Hepatocyte (in vitro differentiated cells): ENCODE data around the gene VASP. TPM values are rescaled to one million over a fixed set of nuclear protein-coding genes. Genes with fewer than 3 reads are reported as not detected.

Experiments used
- DNase-seq: peaks from one replicate; pipeline ENCODE4 v3.0.0-alpha.2; 2016; ENCODE audit warnings: low spot score
- H2AFZ ChIP-seq: fragments of 200-600 bp; sonication (generic); 2 replicates; pipeline ENCODE4 v1.6.0; 2016; ENCODE audit warnings: antibody characterized with exemption, mild to moderate bottlenecking
- H3K27ac ChIP-seq: fragments of 200-600 bp; sonication (generic); 2 replicates; pipeline ENCODE4 v1.5.1; 2016; ENCODE audit warnings: mild to moderate bottlenecking
- H3K27me3 ChIP-seq: fragments of 200-600 bp; sonication (generic); 2 replicates; pipeline ENCODE4 v1.6.1; 2016
- H3K36me3 ChIP-seq: fragments of 200-600 bp; sonication (generic); replicated peaks from 2 replicates; pipeline ENCODE4 v1.5.1; 2016; ENCODE audit warnings: low read depth; ENCODE audit not compliant: insufficient read depth
- H3K4me1 ChIP-seq: fragments of 200-600 bp; sonication (generic); 2 replicates; pipeline ENCODE4 v1.5.1; 2016; ENCODE audit warnings: mild to moderate bottlenecking, moderate library complexity; ENCODE audit not compliant: insufficient read depth
- H3K4me2 ChIP-seq: fragments of 200-600 bp; sonication (generic); 2 replicates; pipeline ENCODE4 v1.6.0; 2016
- H3K4me3 ChIP-seq: fragments of 200-600 bp; sonication (generic); 2 replicates; pipeline ENCODE4 v1.5.1; 2016; ENCODE audit warnings: mild to moderate bottlenecking
- H3K79me2 ChIP-seq: fragments of 200-600 bp; sonication (generic); 2 replicates; pipeline ENCODE4 v1.6.0; 2017; ENCODE audit warnings: mild to moderate bottlenecking
- H3K9me2 ChIP-seq: fragments of 200-600 bp; sonication (generic); replicated peaks from 2 replicates; pipeline ENCODE4 v1.6.0; 2017; ENCODE audit warnings: mild to moderate bottlenecking; ENCODE audit not compliant: insufficient read depth
- H3K9me3 ChIP-seq: fragments of 200-600 bp; sonication (generic); 2 replicates; pipeline ENCODE4 v1.5.1; 2016; ENCODE audit warnings: low read depth, mild to moderate bottlenecking
- H4K20me1 ChIP-seq: fragments of 200-600 bp; sonication (generic); 2 replicates; pipeline ENCODE4 v1.6.0; 2016; ENCODE audit warnings: mild to moderate bottlenecking; ENCODE audit not compliant: insufficient read depth, poor library complexity, severe bottlenecking
- CTCF ChIP-seq: fragments of 200-600 bp; sonication (generic); IDR thresholded peaks from 2 replicates; pipeline ENCODE4 v1.5.1; 2016; ENCODE audit warnings: antibody characterized with exemption, mild to moderate bottlenecking; ENCODE audit not compliant: poor library complexity
- EZH2 ChIP-seq: fragments of 200-600 bp; sonication (generic); IDR thresholded peaks from 2 replicates; pipeline ENCODE4 v1.6.1; 2016; ENCODE audit warnings: antibody characterized with exemption, mild to moderate bottlenecking, borderline replicate concordance
- EZH2phosphoT487 ChIP-seq: fragments of 200-600 bp; sonication (generic); IDR thresholded peaks from one replicate; pipeline ENCODE4 v1.6.1; 2018; ENCODE audit warnings: antibody characterized with exemption, mild to moderate bottlenecking, low read depth, moderate library complexity; ENCODE audit not compliant: unreplicated experiment, severe bottlenecking
- WGBS: methylation state at CpG from one replicate; pipeline ENCODE4 v1.1.6; 2016; ENCODE audit warnings: low lambda C conversion rate; ENCODE audit errors: missing lambda C conversion rate; 5-methylcytosine and 5-hydroxymethylcytosine counted together
- polyA plus RNA-seq: library from polyadenylated mRNA; unstranded; fragments of >200 nt; fragmentation: Nextera tagmentation; extraction: Ambion mirVana; gene quantifications from 2 replicates; pipeline ENCODE4 v1.2.1, GENCODE V29; 2016
- total RNA-seq: library from RNA; depleted of rRNA; stranded (reverse); fragments of >200 nt; gene quantifications from 2 replicates; pipeline ENCODE4 v1.2.3, GENCODE V29; 2014

Gene VASP
- total and polyA plus RNA-seq, 2 experiments from 2014 or later, result 68.9 to 86.0 TPM

GRCh38 chr19:45505996-45506245, 1.4 kb upstream of the VASP start:
- Histone ChIP-seq H3K9me2 (no peaks in the 10 kb centered on the region), H3K27ac (peak overlapping the region; percentile 98), H3K27me3 (no peaks in the 10 kb centered on the region), H3K36me3 (no peaks in the 10 kb centered on the region), H4K20me1 (peaks cover 4% of the 10 kb centered on the region), H3K4me1 (peaks cover 15% of the 10 kb centered on the region), H3K4me3 (peak overlapping the region; percentile 18), H3K9me3 (no peaks in the 10 kb centered on the region), H3K79me2 (peaks cover 38% of the 10 kb centered on the region), H2AFZ (peak overlapping the region; percentile 32), H3K4me2 (peak overlapping the region; percentile 91)
- no peak for TF ChIP-seq EZH2
- no peak for TF ChIP-seq CTCF
- TF ChIP-seq EZH2phosphoT487, result no peak
- DNase-seq, result no peak
- WGBS, result 66% methylated on average over 5 of the region's 5 CpGs

DNA sequence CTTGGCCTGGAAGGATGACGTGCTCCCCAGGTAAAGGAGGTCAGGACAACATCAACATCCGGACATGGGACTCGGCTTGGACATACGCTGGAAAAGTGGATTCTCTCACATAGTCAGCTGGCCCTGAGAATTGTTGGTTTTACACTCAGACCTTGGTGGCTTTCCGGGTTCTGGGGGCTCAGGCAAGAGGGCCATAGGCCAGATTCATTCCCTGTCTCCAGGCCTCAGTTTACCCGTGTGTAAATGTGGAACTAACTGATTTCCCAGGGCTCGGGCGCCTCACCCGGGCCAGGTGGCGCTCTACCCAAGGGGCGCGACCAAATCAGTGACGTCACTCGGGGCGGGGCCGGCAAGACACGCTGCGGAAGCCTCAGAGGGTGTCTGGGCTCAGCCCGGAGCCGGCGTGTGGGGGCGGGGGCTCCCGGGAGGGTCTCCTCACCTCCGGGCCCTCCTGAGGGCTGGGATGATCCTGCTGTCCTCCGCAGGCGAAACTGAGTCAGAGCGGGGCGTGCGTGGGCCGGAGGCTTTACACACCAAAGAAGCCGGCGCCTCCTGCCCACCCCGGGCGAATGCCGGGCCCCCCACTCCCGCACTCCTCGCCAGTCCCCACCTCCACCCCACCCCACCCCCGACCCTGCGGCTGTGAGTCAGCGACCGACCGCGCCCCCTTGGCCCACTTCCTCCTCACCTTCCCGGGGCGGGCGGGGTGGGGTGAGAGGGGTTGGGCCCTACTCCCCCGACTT, 862 bp upstream of the VASP start:
- no peaks in the 10 kb centered on the region for H3K27me3 ChIP-seq
- 5% methylated on average over 19 of the region's 47 CpGs for WGBS
- H3K4me3 ChIP-seq, result peak overlapping the region; percentile 98

GRCh38 chr19:45507872-45508416, 665 bp downstream of the VASP start:
- no peak for TF ChIP-seq EZH2phosphoT487
- no peak for TF ChIP-seq EZH2
- TF ChIP-seq CTCF, result no peak
- H3K27me3 ChIP-seq, result no peaks in the 10 kb centered on the region
- H3K4me1 ChIP-seq, result peaks cover 15% of the 10 kb centered on the region
- H4K20me1 ChIP-seq, result peaks cover 12% of the 10 kb centered on the region
- H3K36me3 ChIP-seq, result no peaks in the 10 kb centered on the region
- peak overlapping the region; percentile 98 for H3K27ac ChIP-seq
- no peaks in the 10 kb centered on the region for H3K9me3 ChIP-seq
- under 1% methylated on average over 22 of the region's 22 CpGs for WGBS
- H3K79me2 ChIP-seq, result peaks cover 58% of the 10 kb centered on the region
- no peaks in the 10 kb centered on the region for H3K9me2 ChIP-seq
- no peak overlapping the region for H2AFZ ChIP-seq
- no peak for DNase-seq
- H3K4me2 ChIP-seq, result peak overlapping the region; percentile 91
- H3K4me3 ChIP-seq, result peak overlapping the region; percentile 98

More for the DNA sequence above, 862 bp upstream of the VASP start:
- Histone ChIP-seq H4K20me1 (peaks cover 6% of the 10 kb centered on the region), H3K9me2 (no peaks in the 10 kb centered on the region), H3K36me3 (no peaks in the 10 kb centered on the region), H2AFZ (peak overlapping the region; percentile 83), H3K79me2 (peaks cover 43% of the 10 kb centered on the region), H3K9me3 (no peaks in the 10 kb centered on the region), H3K4me2 (peak overlapping the region; percentile 91), H3K27ac (peak overlapping the region; percentile 98), H3K4me1 (peaks cover 15% of the 10 kb centered on the region)
- DNase-seq, result peak; percentile 97
- TF ChIP-seq EZH2 (no peak), CTCF (peak; percentile 58)
